Stimulated activated memory B cell treated with anti-CD40 and anti-IgM and Interleukin-4, amounts not matched to agents 10 μg/mL and 1 μg/mL and 100 μg/mL, for 72 hours (primary cell): ENCODE results near the gene MDFI.

Experiments
- ATAC-seq: fragments of 150-1000 bp; cut with Tn5 transposase; 2 replicates; pipeline ENCODE4 v1.10.0; 2021
- H3K27ac Mint-ChIP-seq: one replicate; pipeline ENCODE4 v1.8.0; 2022; ENCODE audit warnings: mild to moderate bottlenecking, mixed read lengths
- H3K27me3 Mint-ChIP-seq: one replicate; pipeline ENCODE4 v1.8.0; 2022; ENCODE audit warnings: mixed read lengths
- H3K36me3 Mint-ChIP-seq: one replicate; pipeline ENCODE4 v1.8.0; 2022; ENCODE audit warnings: mixed read lengths
- H3K4me1 Mint-ChIP-seq: one replicate; pipeline ENCODE4 v1.8.0; 2022; ENCODE audit warnings: mixed read lengths
- H3K4me3 Mint-ChIP-seq: one replicate; pipeline ENCODE4 v1.8.0; 2022; ENCODE audit warnings: mild to moderate bottlenecking, moderate library complexity, mixed read lengths
- H3K9me3 Mint-ChIP-seq: one replicate; pipeline ENCODE4 v1.8.0; 2022; ENCODE audit warnings: mixed read lengths

The MDFI gene

GRCh38 chr6:41648070-41648585 is 9.9 kb downstream of the MDFI start:
- Mint-ChIP-seq H3K4me3 (no peak overlapping the region), H3K9me3 (no peaks in the 10 kb centered on the region), H3K27ac (no peak overlapping the region), H3K4me1 (no peaks in the 10 kb centered on the region), H3K27me3 (peaks cover 49% of the 10 kb centered on the region), H3K36me3 (no peaks in the 10 kb centered on the region)
- no peak for ATAC-seq

GRCh38 chr6:41648921-41649320 is 10.7 kb downstream of the MDFI start:
- peaks cover 49% of the 10 kb centered on the region for H3K27me3 Mint-ChIP-seq
- H3K27ac Mint-ChIP-seq = no peak overlapping the region
- no peak for ATAC-seq
- H3K4me1 Mint-ChIP-seq = no peaks in the 10 kb centered on the region
- no peaks in the 10 kb centered on the region for H3K36me3 Mint-ChIP-seq
- H3K9me3 Mint-ChIP-seq = no peaks in the 10 kb centered on the region
- H3K4me3 Mint-ChIP-seq = no peak overlapping the region

- Mint-ChIP-seq H3K9me3 (no peaks in the 10 kb centered on the region), H3K4me1 (no peaks in the 10 kb centered on the region), H3K36me3 (no peaks in the 10 kb centered on the region), H3K27me3 (peaks cover 49% of the 10 kb centered on the region), H3K27ac (no peak overlapping the region), H3K4me3 (no peak overlapping the region)
- no peak for ATAC-seq
These were observed 11.3 kb downstream of the MDFI start for GRCh38 chr6:41649596-41649995.

GRCh38 chr6:41650120-41650519 is 11.9 kb downstream of the MDFI start:
- peaks cover 49% of the 10 kb centered on the region for H3K27me3 Mint-ChIP-seq
- no peaks in the 10 kb centered on the region for H3K36me3 Mint-ChIP-seq
- no peak for ATAC-seq
- no peaks in the 10 kb centered on the region for H3K9me3 Mint-ChIP-seq
- no peaks in the 10 kb centered on the region for H3K4me1 Mint-ChIP-seq
- H3K4me3 Mint-ChIP-seq = no peak overlapping the region
- H3K27ac Mint-ChIP-seq = no peak overlapping the region

- H3K4me3 Mint-ChIP-seq = no peak overlapping the region
- ATAC-seq = no peak
- peaks cover 48% of the 10 kb centered on the region for H3K27me3 Mint-ChIP-seq
- H3K27ac Mint-ChIP-seq = no peak overlapping the region
- no peaks in the 10 kb centered on the region for H3K9me3 Mint-ChIP-seq
- no peaks in the 10 kb centered on the region for H3K4me1 Mint-ChIP-seq
- H3K36me3 Mint-ChIP-seq = no peaks in the 10 kb centered on the region
These were observed 13.1 kb downstream of the MDFI start for GRCh38 chr6:41651246-41651961.

GRCh38 chr6:41651962-41652657 is 13.8 kb downstream of the MDFI start:
- H3K27ac Mint-ChIP-seq = no peak overlapping the region
- no peaks in the 10 kb centered on the region for H3K36me3 Mint-ChIP-seq
- H3K4me3 Mint-ChIP-seq = no peak overlapping the region
- ATAC-seq = no peak
- peaks cover 53% of the 10 kb centered on the region for H3K27me3 Mint-ChIP-seq
- H3K9me3 Mint-ChIP-seq = no peaks in the 10 kb centered on the region
- no peaks in the 10 kb centered on the region for H3K4me1 Mint-ChIP-seq

- H3K27ac Mint-ChIP-seq = no peak overlapping the region
- no peak overlapping the region for H3K4me3 Mint-ChIP-seq
- no peak for ATAC-seq
- no peaks in the 10 kb centered on the region for H3K9me3 Mint-ChIP-seq
- no peaks in the 10 kb centered on the region for H3K4me1 Mint-ChIP-seq
- no peaks in the 10 kb centered on the region for H3K36me3 Mint-ChIP-seq
- H3K27me3 Mint-ChIP-seq = peaks cover 59% of the 10 kb centered on the region
These were observed 14.8 kb downstream of the MDFI start for GRCh38 chr6:41652866-41653652.

- no peak for ATAC-seq
These were observed 15.4 kb downstream of the MDFI start for GRCh38 chr6:41653691-41654090.

GRCh38 chr6:41654151-41654697 is 16.0 kb downstream of the MDFI start:
- no peak overlapping the region for H3K4me3 Mint-ChIP-seq
- H3K4me1 Mint-ChIP-seq = no peaks in the 10 kb centered on the region
- no peak overlapping the region for H3K27ac Mint-ChIP-seq
- H3K9me3 Mint-ChIP-seq = no peaks in the 10 kb centered on the region
- H3K36me3 Mint-ChIP-seq = no peaks in the 10 kb centered on the region
- no peak for ATAC-seq
- H3K27me3 Mint-ChIP-seq = peaks cover 65% of the 10 kb centered on the region

More at GRCh38 chr6:41653691-41654090, 15.4 kb downstream of the MDFI start:
- Mint-ChIP-seq H3K4me1 (no peaks in the 10 kb centered on the region), H3K9me3 (no peaks in the 10 kb centered on the region), H3K27me3 (peaks cover 60% of the 10 kb centered on the region), H3K27ac (no peak overlapping the region), H3K36me3 (no peaks in the 10 kb centered on the region), H3K4me3 (no peak overlapping the region)

- Mint-ChIP-seq H3K4me1 (no peaks in the 10 kb centered on the region), H3K9me3 (no peaks in the 10 kb centered on the region), H3K4me3 (no peak overlapping the region), H3K27me3 (peaks cover 69% of the 10 kb centered on the region), H3K27ac (no peak overlapping the region), H3K36me3 (no peaks in the 10 kb centered on the region)
- ATAC-seq = no peak
These were observed 16.5 kb downstream of the MDFI start for GRCh38 chr6:41654698-41655151.

- Mint-ChIP-seq H3K9me3 (no peaks in the 10 kb centered on the region), H3K36me3 (no peaks in the 10 kb centered on the region), H3K4me1 (no peaks in the 10 kb centered on the region), H3K27me3 (peaks cover 69% of the 10 kb centered on the region), H3K27ac (no peak overlapping the region), H3K4me3 (no peak overlapping the region)
- no peak for ATAC-seq
These were observed 16.9 kb downstream of the MDFI start for GRCh38 chr6:41655176-41655575.

GRCh38 chr6:41655646-41656001 is 17.4 kb downstream of the MDFI start:
- no peak for ATAC-seq
- Mint-ChIP-seq H3K36me3 (no peaks in the 10 kb centered on the region), H3K27ac (no peak overlapping the region), H3K4me3 (no peak overlapping the region), H3K4me1 (no peaks in the 10 kb centered on the region), H3K9me3 (no peaks in the 10 kb centered on the region), H3K27me3 (peaks cover 69% of the 10 kb centered on the region)

GRCh38 chr6:41656002-41656691 is 17.9 kb downstream of the MDFI start:
- Mint-ChIP-seq H3K27ac (no peak overlapping the region), H3K36me3 (no peaks in the 10 kb centered on the region), H3K4me1 (no peaks in the 10 kb centered on the region), H3K9me3 (no peaks in the 10 kb centered on the region), H3K4me3 (no peak overlapping the region), H3K27me3 (peaks cover 69% of the 10 kb centered on the region)
- no peak for ATAC-seq

GRCh38 chr6:41657131-41658094 is 19.1 kb downstream of the MDFI start:
- Mint-ChIP-seq H3K4me3 (no peak overlapping the region), H3K36me3 (no peaks in the 10 kb centered on the region), H3K27me3 (peaks cover 67% of the 10 kb centered on the region), H3K4me1 (no peaks in the 10 kb centered on the region), H3K9me3 (no peaks in the 10 kb centered on the region), H3K27ac (no peak overlapping the region)
- ATAC-seq = no peak
